Measurements from ENCODE around the gene MICAL1.

MICAL1 gene

DNA sequence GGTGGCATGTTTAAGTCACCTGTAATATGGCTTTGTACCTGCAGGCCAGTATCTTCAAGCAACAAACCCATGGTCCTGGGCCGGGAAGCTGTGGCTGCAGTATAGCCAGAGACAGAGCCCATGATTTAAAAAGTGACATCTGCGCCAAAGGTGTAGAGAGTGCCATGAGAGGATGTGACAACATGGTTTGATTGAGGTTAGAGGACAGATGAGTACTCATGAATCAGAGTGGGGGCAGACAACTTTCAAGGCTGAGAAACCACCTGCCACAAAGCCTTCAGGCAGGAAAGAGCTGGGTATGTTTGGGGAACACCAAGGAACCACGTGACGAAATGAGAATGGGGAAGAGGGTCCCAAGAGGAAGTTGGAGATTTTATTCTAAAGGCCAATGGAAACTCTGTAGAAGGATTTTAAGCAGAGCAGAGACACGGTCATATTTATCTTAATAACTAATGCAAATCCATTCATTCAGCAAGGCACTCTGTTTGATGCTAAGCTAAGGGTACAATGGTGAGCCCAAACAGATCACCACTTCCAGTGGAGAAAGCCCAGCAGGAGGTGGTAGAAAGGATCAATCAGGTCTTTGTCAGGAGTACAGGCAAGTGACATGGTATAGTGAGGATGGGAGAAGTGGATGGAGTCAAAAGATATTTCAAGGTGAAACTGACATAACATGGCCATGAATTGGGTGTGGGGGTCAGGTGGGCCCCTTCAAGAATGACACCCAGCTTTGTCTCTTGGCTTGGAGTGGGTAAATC, 3.4 kb upstream of the MICAL1 start:
- TF ChIP-seq, protein P1, sequence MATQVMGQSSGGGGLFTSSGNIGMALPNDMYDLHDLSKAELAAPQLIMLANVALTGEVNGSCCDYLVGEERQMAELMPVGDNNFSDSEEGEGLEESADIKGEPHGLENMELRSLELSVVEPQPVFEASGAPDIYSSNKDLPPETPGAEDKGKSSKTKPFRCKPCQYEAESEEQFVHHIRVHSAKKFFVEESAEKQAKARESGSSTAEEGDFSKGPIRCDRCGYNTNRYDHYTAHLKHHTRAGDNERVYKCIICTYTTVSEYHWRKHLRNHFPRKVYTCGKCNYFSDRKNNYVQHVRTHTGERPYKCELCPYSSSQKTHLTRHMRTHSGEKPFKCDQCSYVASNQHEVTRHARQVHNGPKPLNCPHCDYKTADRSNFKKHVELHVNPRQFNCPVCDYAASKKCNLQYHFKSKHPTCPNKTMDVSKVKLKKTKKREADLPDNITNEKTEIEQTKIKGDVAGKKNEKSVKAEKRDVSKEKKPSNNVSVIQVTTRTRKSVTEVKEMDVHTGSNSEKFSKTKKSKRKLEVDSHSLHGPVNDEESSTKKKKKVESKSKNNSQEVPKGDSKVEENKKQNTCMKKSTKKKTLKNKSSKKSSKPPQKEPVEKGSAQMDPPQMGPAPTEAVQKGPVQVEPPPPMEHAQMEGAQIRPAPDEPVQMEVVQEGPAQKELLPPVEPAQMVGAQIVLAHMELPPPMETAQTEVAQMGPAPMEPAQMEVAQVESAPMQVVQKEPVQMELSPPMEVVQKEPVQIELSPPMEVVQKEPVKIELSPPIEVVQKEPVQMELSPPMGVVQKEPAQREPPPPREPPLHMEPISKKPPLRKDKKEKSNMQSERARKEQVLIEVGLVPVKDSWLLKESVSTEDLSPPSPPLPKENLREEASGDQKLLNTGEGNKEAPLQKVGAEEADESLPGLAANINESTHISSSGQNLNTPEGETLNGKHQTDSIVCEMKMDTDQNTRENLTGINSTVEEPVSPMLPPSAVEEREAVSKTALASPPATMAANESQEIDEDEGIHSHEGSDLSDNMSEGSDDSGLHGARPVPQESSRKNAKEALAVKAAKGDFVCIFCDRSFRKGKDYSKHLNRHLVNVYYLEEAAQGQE (IDR thresholded peaks at IDR 0.05; ENCODE audit: low read depth), result no peak
- TF ChIP-seq TAF1 (IDR thresholded peaks at IDR 0.05; ENCODE audit: low read depth), result no peak
- TF ChIP-seq, protein P2, sequence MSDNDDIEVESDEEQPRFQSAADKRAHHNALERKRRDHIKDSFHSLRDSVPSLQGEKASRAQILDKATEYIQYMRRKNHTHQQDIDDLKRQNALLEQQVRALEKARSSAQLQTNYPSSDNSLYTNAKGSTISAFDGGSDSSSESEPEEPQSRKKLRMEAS (IDR thresholded peaks at IDR 0.05), result no peak
- TF ChIP-seq TCF12 (IDR thresholded peaks at IDR 0.05; ENCODE audit: low read depth), result no peak
- TF ChIP-seq TEAD4 (IDR thresholded peaks at IDR 0.05), result no peak
- no peak for TF ChIP-seq FOXM1 (IDR thresholded peaks at IDR 0.05; ENCODE audit: borderline replicate concordance, low read depth)
- TF ChIP-seq, protein P3, sequence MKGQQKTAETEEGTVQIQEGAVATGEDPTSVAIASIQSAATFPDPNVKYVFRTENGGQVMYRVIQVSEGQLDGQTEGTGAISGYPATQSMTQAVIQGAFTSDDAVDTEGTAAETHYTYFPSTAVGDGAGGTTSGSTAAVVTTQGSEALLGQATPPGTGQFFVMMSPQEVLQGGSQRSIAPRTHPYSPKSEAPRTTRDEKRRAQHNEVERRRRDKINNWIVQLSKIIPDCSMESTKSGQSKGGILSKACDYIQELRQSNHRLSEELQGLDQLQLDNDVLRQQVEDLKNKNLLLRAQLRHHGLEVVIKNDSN (IDR thresholded peaks at IDR 0.05), result no peak
- TF ChIP-seq NFIC (IDR thresholded peaks at IDR 0.05), result no peak
- no peak for TF ChIP-seq CREB1 (IDR thresholded peaks at IDR 0.05; ENCODE audit: low read depth)
- no peak for TF ChIP-seq RAD21 (IDR thresholded peaks at IDR 0.05; ENCODE audit: low read depth)
- TF ChIP-seq EP300 (IDR thresholded peaks at IDR 0.05; ENCODE audit: borderline replicate concordance), result no peak
- no peak for TF ChIP-seq ZBTB7A (IDR thresholded peaks at IDR 0.05; ENCODE audit: low read depth)
- no peak for TF ChIP-seq YY1 (IDR thresholded peaks at IDR 0.05; ENCODE audit: low read depth)
- TF ChIP-seq EGR1 (IDR thresholded peaks at IDR 0.05), result no peak
- no peak for TF ChIP-seq CEBPB (IDR thresholded peaks at IDR 0.05)

DNA sequence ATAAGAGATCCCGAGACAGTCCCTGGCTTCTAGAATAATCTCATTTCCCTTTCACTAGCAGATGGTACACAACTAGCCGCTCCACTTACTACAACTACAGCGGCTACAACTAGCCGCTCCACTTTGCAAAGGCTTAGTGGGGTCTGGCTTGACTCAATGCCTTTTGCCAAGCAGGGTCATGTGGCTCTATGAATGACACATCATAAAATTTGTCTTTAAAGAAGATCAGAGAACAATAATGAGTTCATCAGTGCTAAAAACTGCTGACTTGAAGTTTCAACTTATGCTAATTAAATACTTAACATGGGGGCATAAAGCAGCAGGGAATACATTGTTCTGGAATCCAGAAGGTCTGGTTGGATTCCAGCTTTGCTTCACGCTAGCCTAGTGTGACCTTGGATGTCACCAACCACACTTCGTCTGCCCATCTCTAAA, 2.0 kb upstream of the MICAL1 start:
- TF ChIP-seq ZBTB7A (IDR thresholded peaks at IDR 0.05; ENCODE audit: low read depth) (no peak), CEBPB (IDR thresholded peaks at IDR 0.05) (no peak), EP300 (IDR thresholded peaks at IDR 0.05; ENCODE audit: borderline replicate concordance) (no peak), YY1 (IDR thresholded peaks at IDR 0.05; ENCODE audit: low read depth) (no peak), RAD21 (IDR thresholded peaks at IDR 0.05; ENCODE audit: low read depth) (no peak), CREB1 (IDR thresholded peaks at IDR 0.05; ENCODE audit: low read depth) (no peak), NFIC (IDR thresholded peaks at IDR 0.05) (no peak), TEAD4 (IDR thresholded peaks at IDR 0.05) (no peak), TCF12 (IDR thresholded peaks at IDR 0.05; ENCODE audit: low read depth) (no peak), EGR1 (IDR thresholded peaks at IDR 0.05) (no peak)
- TF ChIP-seq, protein P2 (IDR thresholded peaks at IDR 0.05), result no peak
- TF ChIP-seq, protein P3 (IDR thresholded peaks at IDR 0.05), result no peak
- TF ChIP-seq, protein P1 (IDR thresholded peaks at IDR 0.05; ENCODE audit: low read depth), result no peak

DNA sequence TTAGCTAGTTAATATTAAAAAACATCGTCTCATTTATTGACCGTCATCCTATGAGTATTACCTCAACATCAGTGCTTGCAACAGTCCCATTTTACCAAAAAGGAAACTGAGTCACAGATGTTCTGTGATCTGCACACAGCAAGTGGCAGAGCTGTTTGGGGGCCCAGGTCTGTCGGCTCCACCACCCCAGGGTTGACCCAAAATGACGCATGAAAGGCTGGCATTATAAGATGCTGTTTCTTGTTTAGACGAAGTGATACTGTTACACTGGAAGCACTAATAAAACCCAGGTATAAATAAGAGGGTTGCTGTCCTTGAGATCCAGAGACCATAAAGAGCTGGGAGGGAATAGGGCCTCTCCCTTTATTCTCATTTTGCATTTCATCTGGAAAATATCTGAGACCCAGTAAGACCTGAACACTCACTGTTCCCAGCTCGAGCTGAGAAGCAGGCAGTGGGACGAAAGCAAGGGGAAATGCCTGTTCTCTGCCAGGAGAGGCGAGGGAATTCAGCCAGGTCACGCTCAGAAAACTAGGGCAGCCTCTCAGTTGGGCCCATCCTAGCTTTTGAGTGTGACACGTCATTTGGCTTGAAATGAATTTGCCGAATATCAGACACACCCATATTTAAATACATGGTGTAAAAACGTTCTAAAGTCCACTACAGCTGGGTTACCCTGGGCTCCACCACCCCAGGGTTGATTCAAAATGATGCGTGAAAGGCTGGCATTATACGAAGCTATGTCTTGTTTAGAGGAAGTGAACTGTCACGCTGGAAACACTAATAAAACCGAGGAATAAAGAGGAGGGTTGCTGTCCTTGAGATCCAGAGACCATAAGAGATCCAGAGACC, 1.4 kb upstream of the MICAL1 start:
- TF ChIP-seq NFIC (IDR thresholded peaks at IDR 0.05) (no peak), TCF12 (IDR thresholded peaks at IDR 0.05; ENCODE audit: low read depth) (no peak), EGR1 (IDR thresholded peaks at IDR 0.05) (no peak)
- TF ChIP-seq, protein P2 (IDR thresholded peaks at IDR 0.05), result no peak

DNA sequence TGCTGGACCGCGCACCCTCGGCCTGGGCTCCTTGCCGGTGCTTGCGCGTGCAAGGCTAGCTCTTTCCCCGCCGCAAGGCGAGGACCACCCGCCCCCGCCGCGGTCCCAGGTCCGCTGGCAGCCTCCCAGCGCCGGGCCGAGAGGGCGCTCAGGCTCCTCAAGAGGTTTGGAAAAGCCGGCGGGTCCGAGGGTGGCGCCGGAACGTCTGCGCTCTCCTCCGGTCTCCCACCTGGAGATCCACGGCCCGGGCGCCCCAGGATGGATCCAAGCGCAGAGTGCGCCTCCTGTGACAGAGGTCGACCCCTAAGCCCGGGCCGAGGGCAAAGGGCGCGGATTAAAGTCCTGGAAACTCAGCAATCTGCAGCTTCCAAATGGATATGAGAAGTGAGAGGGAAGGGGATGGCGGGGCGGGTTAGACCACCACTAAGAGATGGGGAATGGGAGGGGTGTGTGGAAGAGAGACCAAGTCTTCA, 575 bp upstream of the MICAL1 start:
- TF ChIP-seq TEAD4 (IDR thresholded peaks at IDR 0.05) (no peak), TAF1 (IDR thresholded peaks at IDR 0.05; ENCODE audit: low read depth) (no peak), NFIC (IDR thresholded peaks at IDR 0.05) (no peak), CREB1 (IDR thresholded peaks at IDR 0.05; ENCODE audit: low read depth) (no peak), EGR1 (IDR thresholded peaks at IDR 0.05) (no peak), CEBPB (IDR thresholded peaks at IDR 0.05) (no peak), EP300 (IDR thresholded peaks at IDR 0.05; ENCODE audit: borderline replicate concordance) (no peak), ZBTB7A (IDR thresholded peaks at IDR 0.05; ENCODE audit: low read depth) (no peak)
- TF ChIP-seq, protein P2 (IDR thresholded peaks at IDR 0.05), result no peak
- TF ChIP-seq, protein P3 (IDR thresholded peaks at IDR 0.05), result no peak

Data from Ishikawa (cell line).